Caco-2 (cell line): ENCODE data around the gene TMEM109. TPM values are rescaled to one million over a fixed set of nuclear protein-coding genes. Genes with fewer than 3 reads are reported as not detected.

Source experiments
- BruUV-seq: library from RNA; stranded (reverse); fragments of 400-500 nt; replicated peaks from 2 replicates; lab custom pipeline; 2021; lab: Mats Ljungman, UMichigan
- CTCF ChIA-PET: fragments of 300-600 bp; sonication (Branson Sonifier 250); formaldehyde crosslinking; loops from one replicate; lab custom pipeline; 2022; ENCODE audit warnings: antibody characterized with exemption; lab: Charles Lee
- POLR2A ChIA-PET: fragments of 300-600 bp; sonication (Branson Sonifier 250); formaldehyde crosslinking; loops from one replicate; lab custom pipeline; 2022; ENCODE audit warnings: antibody characterized with exemption; lab: Charles Lee
- DNase-seq, 2 experiments: peaks; one replicate each; pipeline versions ENCODE4 v3.0.0 to v3.0.0-alpha.2; 2020 to 2022
- H3K27me3 ChIP-seq: replicated peaks from 2 replicates; pipeline ENCODE4 v1.6.0; 2011; ENCODE audit warnings: low read length; ENCODE audit not compliant: control insufficient read depth, insufficient read depth
- H3K36me3 ChIP-seq: 2 replicates; pipeline ENCODE4 v1.5.1; 2011; ENCODE audit warnings: low read length; ENCODE audit not compliant: control insufficient read depth, insufficient read depth
- H3K4me1 ChIP-seq: fragments of 250-450 bp; sonication (Bioruptor Pico); 2 replicates; pipeline ENCODE4 v1.5.1; 2020; ENCODE audit warnings: mild to moderate bottlenecking
- H3K4me3 ChIP-seq: 2 replicates; pipeline ENCODE4 v1.5.1; 2011; ENCODE audit warnings: low read depth, mild to moderate bottlenecking, control low read depth, low read length
- H3K9me3 ChIP-seq: fragments of 250-450 bp; sonication (Bioruptor Pico); 2 replicates; pipeline ENCODE4 v1.5.1; 2020; ENCODE audit warnings: mild to moderate bottlenecking, moderate library complexity
- H3K27ac Mint-ChIP-seq: one replicate; pipeline ENCODE4 v1.8.0; 2022; ENCODE audit warnings: mixed read lengths; ENCODE audit not compliant: unreplicated experiment
- H3K27me3 Mint-ChIP-seq: one replicate; pipeline ENCODE4 v1.8.0; 2022; ENCODE audit warnings: mixed read lengths; ENCODE audit not compliant: insufficient read depth, unreplicated experiment
- H3K36me3 Mint-ChIP-seq: one replicate; pipeline ENCODE4 v1.8.0; 2022; ENCODE audit warnings: mild to moderate bottlenecking, mixed read lengths; ENCODE audit not compliant: insufficient read depth, unreplicated experiment
- H3K4me1 Mint-ChIP-seq: one replicate; pipeline ENCODE4 v1.8.0; 2022; ENCODE audit warnings: low read depth, mixed read lengths; ENCODE audit not compliant: unreplicated experiment
- H3K4me3 Mint-ChIP-seq: one replicate; pipeline ENCODE4 v1.8.0; 2022; ENCODE audit warnings: mild to moderate bottlenecking, moderate library complexity, mixed read lengths; ENCODE audit not compliant: unreplicated experiment
- H3K9me3 Mint-ChIP-seq: one replicate; pipeline ENCODE4 v1.8.0; 2022; ENCODE audit warnings: mixed read lengths; ENCODE audit not compliant: unreplicated experiment
- intact Hi-C: fragments of 100-400 bp; cut with micrococcal nuclease; formaldehyde crosslinking; loops from one replicate; pipeline ENCODE4 v1.10.0; 2022; ENCODE audit not compliant: unreplicated experiment
- total RNA-seq: library from RNA; stranded (reverse); gene quantifications from 2 replicates; pipeline ENCODE4 v1.2.3, GENCODE V29; 2022
- TF ChIP-seq, protein P1 (sequence below), 2 experiments: fragments of 200-600 bp in 1 of 2; IDR thresholded peaks; 1 replicate in 1 of 2; 2 replicates in 1 of 2; pipeline versions ENCODE4 v1.5.1 to v1.8.0; 2011 to 2022; ENCODE audit warnings: antibody characterized with exemption in 1 of 2, control low read depth in 1 of 2, inconsistent platforms in 1 of 2, low read depth in 1 of 2, low read length in 1 of 2, mild to moderate bottlenecking in 1 of 2, moderate library complexity in 1 of 2; ENCODE audit not compliant: insufficient read depth in 1 of 2, severe bottlenecking in 1 of 2, unreplicated experiment in 1 of 2

The TMEM109 gene
- total RNA-seq, 1 experiment from 2014 or later = 91.9 TPM

DNA sequence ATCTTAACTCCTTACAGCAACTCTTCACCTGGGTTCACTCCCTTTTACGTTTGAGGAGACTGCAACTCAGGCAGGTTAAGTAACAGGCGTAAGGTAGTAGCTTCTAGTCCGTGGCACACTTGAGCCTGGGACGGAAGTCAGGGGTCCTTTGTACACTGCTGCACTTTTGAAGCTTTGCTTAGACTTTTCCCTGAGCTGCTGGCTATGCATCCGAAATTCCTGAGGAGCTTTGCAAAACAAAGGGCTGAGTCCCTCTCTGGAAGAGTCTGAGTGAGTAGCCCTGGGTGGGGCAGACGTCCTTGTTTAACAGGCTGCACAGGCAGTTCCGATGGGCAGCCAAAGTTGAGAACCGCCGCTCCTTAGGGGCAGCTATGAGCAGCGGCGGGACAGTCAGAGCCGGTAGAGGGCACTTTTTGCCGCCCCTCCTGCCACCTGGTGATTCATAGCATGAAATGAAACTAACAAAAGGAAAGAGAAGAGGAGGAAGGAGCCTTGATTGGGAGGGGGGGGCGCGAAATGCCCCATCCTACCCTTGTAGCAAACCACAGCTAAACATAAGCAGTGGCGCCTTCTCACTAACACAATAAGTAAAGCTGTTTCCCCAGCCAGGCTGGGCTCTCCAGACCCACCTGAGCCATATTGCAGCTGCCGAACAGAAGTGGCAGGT, 1.4 kb downstream of the TMEM109 start:
- Mint-ChIP-seq H3K4me3 (peak overlapping the region; percentile 92), H3K4me1 (peaks cover 7% of the 10 kb centered on the region), H3K27me3 (peaks cover 3% of the 10 kb centered on the region), H3K36me3 (peaks cover 16% of the 10 kb centered on the region), H3K9me3 (no peaks in the 10 kb centered on the region), H3K27ac (peak overlapping the region; percentile 10)
- Histone ChIP-seq H3K9me3 (no peaks in the 10 kb centered on the region), H3K4me1 (peaks cover 28% of the 10 kb centered on the region), H3K4me3 (peak overlapping the region; percentile 77), H3K36me3 (no peaks in the 10 kb centered on the region), H3K27me3 (no peaks in the 10 kb centered on the region)
- TF ChIP-seq, protein P1, sequence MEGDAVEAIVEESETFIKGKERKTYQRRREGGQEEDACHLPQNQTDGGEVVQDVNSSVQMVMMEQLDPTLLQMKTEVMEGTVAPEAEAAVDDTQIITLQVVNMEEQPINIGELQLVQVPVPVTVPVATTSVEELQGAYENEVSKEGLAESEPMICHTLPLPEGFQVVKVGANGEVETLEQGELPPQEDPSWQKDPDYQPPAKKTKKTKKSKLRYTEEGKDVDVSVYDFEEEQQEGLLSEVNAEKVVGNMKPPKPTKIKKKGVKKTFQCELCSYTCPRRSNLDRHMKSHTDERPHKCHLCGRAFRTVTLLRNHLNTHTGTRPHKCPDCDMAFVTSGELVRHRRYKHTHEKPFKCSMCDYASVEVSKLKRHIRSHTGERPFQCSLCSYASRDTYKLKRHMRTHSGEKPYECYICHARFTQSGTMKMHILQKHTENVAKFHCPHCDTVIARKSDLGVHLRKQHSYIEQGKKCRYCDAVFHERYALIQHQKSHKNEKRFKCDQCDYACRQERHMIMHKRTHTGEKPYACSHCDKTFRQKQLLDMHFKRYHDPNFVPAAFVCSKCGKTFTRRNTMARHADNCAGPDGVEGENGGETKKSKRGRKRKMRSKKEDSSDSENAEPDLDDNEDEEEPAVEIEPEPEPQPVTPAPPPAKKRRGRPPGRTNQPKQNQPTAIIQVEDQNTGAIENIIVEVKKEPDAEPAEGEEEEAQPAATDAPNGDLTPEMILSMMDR (IDR thresholded peaks at IDR 0.05; ENCODE audit: insufficient read depth in 1 of 2, low read depth in 1 of 2, low read length in 1 of 2, severe bottlenecking in 1 of 2, unreplicated experiment in 1 of 2) = peak in 1 of 2 experiments; percentile 25
- TSS peak; percentile 43 for BruUV-seq
- ChIA-PET CTCF (interaction anchor here (1.0 to 1.4 kb wide), 3 partner anchors 9 to 25 kb away, joined by 3 to 7 read pairs (median 5); partner anchors contain the start of gene PRPF19), POLR2A (interaction anchor here (0.8 kb wide), 1 partner anchor 10 kb away, joined by 3 read pairs; no protein-coding TSS in a partner anchor)
- intact Hi-C loops = loop anchor here (5.0 kb wide), 1 partner anchor 212 kb away; no protein-coding TSS in a partner anchor
- DNase-seq = peak; percentile 48 to 56

GRCh38 chr11:60916669-60917206, 2.8 kb downstream of the TMEM109 start:
- Mint-ChIP-seq H3K9me3 (no peaks in the 10 kb centered on the region), H3K27me3 (no peaks in the 10 kb centered on the region), H3K4me1 (peaks cover 7% of the 10 kb centered on the region), H3K27ac (no peak overlapping the region), H3K36me3 (peaks cover 23% of the 10 kb centered on the region), H3K4me3 (no peak overlapping the region)
- TF ChIP-seq, protein P1 (IDR thresholded peaks at IDR 0.05; ENCODE audit: insufficient read depth in 1 of 2, low read depth in 1 of 2, low read length in 1 of 2, severe bottlenecking in 1 of 2, unreplicated experiment in 1 of 2) = no peak
- H3K4me1 ChIP-seq = peaks cover 28% of the 10 kb centered on the region
- peak in 1 of 2 experiments; percentile 24 for DNase-seq
- ChIA-PET CTCF (interaction anchor here (0.9 kb wide), 1 partner anchor 29 kb away, joined by 3 read pairs; no protein-coding TSS in a partner anchor), POLR2A (no interaction called here)
- no TSS peak for BruUV-seq
- H3K36me3 ChIP-seq = no peaks in the 10 kb centered on the region
- no peaks in the 10 kb centered on the region for H3K9me3 ChIP-seq
- no peaks in the 10 kb centered on the region for H3K27me3 ChIP-seq
- H3K4me3 ChIP-seq = no peak overlapping the region
- intact Hi-C loops = loop anchor here (5.0 kb wide), 1 partner anchor 211 kb away; no protein-coding TSS in a partner anchor

DNA sequence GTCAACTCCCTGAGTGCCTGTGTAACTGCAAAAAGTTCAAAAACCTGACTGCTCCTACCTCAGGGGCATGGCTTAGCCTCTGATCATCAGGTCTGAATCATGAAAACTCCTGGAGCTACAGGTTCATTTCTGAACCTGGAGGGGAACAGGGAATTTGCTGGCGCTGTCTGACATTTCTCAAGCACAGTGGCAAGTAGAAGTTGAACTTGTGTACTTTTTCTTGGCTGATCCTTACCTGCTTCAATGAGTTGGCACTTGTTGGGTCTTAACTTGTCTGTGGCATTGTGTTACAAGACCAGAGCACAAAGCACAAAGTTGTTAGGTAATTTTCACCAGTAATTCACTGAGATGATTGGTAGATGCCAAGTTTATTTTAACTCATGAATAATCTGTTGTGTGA, 3.3 kb downstream of the TMEM109 start:
- Mint-ChIP-seq H3K4me1 (peaks cover 7% of the 10 kb centered on the region), H3K27ac (no peak overlapping the region), H3K9me3 (no peaks in the 10 kb centered on the region), H3K4me3 (no peak overlapping the region), H3K36me3 (peaks cover 25% of the 10 kb centered on the region), H3K27me3 (no peaks in the 10 kb centered on the region)
- TF ChIP-seq, protein P1 (IDR thresholded peaks at IDR 0.05; ENCODE audit: insufficient read depth in 1 of 2, low read depth in 1 of 2, low read length in 1 of 2, severe bottlenecking in 1 of 2, unreplicated experiment in 1 of 2) = no peak
- H3K9me3 ChIP-seq = no peaks in the 10 kb centered on the region
- peaks cover 28% of the 10 kb centered on the region for H3K4me1 ChIP-seq
- H3K4me3 ChIP-seq = no peak overlapping the region
- intact Hi-C loops = loop anchor here (5.0 kb wide), 1 partner anchor 210 kb away; no protein-coding TSS in a partner anchor
- BruUV-seq = no TSS peak
- ChIA-PET CTCF (interaction anchor here (0.9 kb wide), 1 partner anchor 30 kb away, joined by 3 read pairs; no protein-coding TSS in a partner anchor), POLR2A (no interaction called here)
- H3K27me3 ChIP-seq = no peaks in the 10 kb centered on the region
- H3K36me3 ChIP-seq = no peaks in the 10 kb centered on the region
- no peak for DNase-seq
